IMR-90 (cell line): ENCODE results near the gene CLDN6. TPM values are rescaled to one million over a fixed set of nuclear protein-coding genes. Genes with fewer than 3 reads are reported as not detected.

Source experiments
- ATAC-seq: fragments of 200-7000 bp; cut with Tn5 transposase; 2 replicates; pipeline ENCODE4 v1.9.1; 2020; ENCODE audit warnings: low read depth, mild to moderate bottlenecking, moderate library complexity
- BruUV-seq: library from RNA; stranded (reverse); fragments of 400-500 nt; replicated peaks from 2 replicates; lab custom pipeline; 2021; lab: Mats Ljungman, UMichigan
- CTCF ChIA-PET: fragments of 300-600 bp; formaldehyde crosslinking; extraction: SDS; loops from one replicate; lab custom pipeline; 2021; ENCODE audit warnings: antibody characterized with exemption; lab: Yijun Ruan, JAX
- POLR2A ChIA-PET: fragments of 300-600 bp; sonication (Branson Sonifier 250); formaldehyde crosslinking; loops from one replicate; lab custom pipeline; 2022; ENCODE audit warnings: antibody characterized with exemption; ENCODE audit not compliant: unreplicated experiment; lab: Charles Lee
- DNase-seq: peaks from one replicate; pipeline ENCODE4 v3.0.0; 2013
- H2AFZ ChIP-seq: replicated peaks from 2 replicates; pipeline ENCODE3; 2013; ENCODE audit warnings: low read length, mild to moderate bottlenecking; ENCODE audit not compliant: poor library complexity
- H2AK5ac ChIP-seq: 2 replicates; pipeline ENCODE4 v1.6.1; 2013; ENCODE audit warnings: low read depth, low read length, inconsistent platforms
- H2AK9ac ChIP-seq: replicated peaks from 2 replicates; pipeline ENCODE3; 2013; ENCODE audit warnings: mild to moderate bottlenecking, low read depth, low read length, moderate library complexity; ENCODE audit not compliant: poor library complexity
- H2BK120ac ChIP-seq: 2 replicates; pipeline ENCODE4 v1.6.1; 2013; ENCODE audit warnings: low read depth, low read length, inconsistent platforms
- H2BK15ac ChIP-seq: 3 replicates; pipeline ENCODE4 v1.6.1; 2013; ENCODE audit warnings: low read depth, low read length, inconsistent platforms
- H2BK20ac ChIP-seq: 2 replicates; pipeline ENCODE4 v1.6.1; 2013; ENCODE audit warnings: low read depth, mild to moderate bottlenecking, inconsistent platforms, low read length, moderate library complexity
- H2BK5ac ChIP-seq: 2 replicates; pipeline ENCODE4 v1.6.1; 2013; ENCODE audit warnings: mild to moderate bottlenecking, low read depth, low read length, inconsistent platforms; ENCODE audit not compliant: poor library complexity, severe bottlenecking
- H3K14ac ChIP-seq: replicated peaks from 2 replicates; pipeline ENCODE4 v1.6.1; 2013; ENCODE audit warnings: low read depth, low read length, inconsistent platforms
- H3K18ac ChIP-seq: 2 replicates; pipeline ENCODE4 v1.6.1; 2013; ENCODE audit warnings: low read depth, low read length, control low read depth
- H3K23ac ChIP-seq: 2 replicates; pipeline ENCODE4 v1.6.1; 2013; ENCODE audit warnings: low read depth, low read length, inconsistent platforms
- H3K27ac ChIP-seq: 2 replicates; pipeline ENCODE4 v1.5.1; 2013; ENCODE audit warnings: mild to moderate bottlenecking, control low read depth, low read length; ENCODE audit not compliant: insufficient read depth
- H3K27me3 ChIP-seq: 2 replicates; pipeline ENCODE4 v1.6.1; 2013; ENCODE audit warnings: low read length; ENCODE audit not compliant: control insufficient read depth, insufficient read depth
- H3K36me3 ChIP-seq: 2 replicates; pipeline ENCODE4 v1.6.1; 2013; ENCODE audit warnings: low read length, mixed read lengths; ENCODE audit not compliant: control insufficient read depth, insufficient read depth
- H3K4ac ChIP-seq: 2 replicates; pipeline ENCODE4 v1.6.1; 2013; ENCODE audit warnings: low read depth, low read length, inconsistent platforms
- H3K4me1 ChIP-seq: 2 replicates; pipeline ENCODE4 v1.6.1; 2013; ENCODE audit warnings: low read length, mixed read lengths; ENCODE audit not compliant: control insufficient read depth, insufficient read depth
- H3K4me2 ChIP-seq: 2 replicates; pipeline ENCODE4 v1.6.1; 2013; ENCODE audit warnings: low read depth, mild to moderate bottlenecking, control low read depth, low read length, moderate library complexity
- H3K4me3 ChIP-seq: 2 replicates; pipeline ENCODE4 v1.5.1; 2013; ENCODE audit warnings: low read depth, mild to moderate bottlenecking, control low read depth, low read length, moderate library complexity; ENCODE audit not compliant: insufficient read depth
- H3K56ac ChIP-seq: 2 replicates; pipeline ENCODE4 v1.6.1; 2013; ENCODE audit warnings: low read length, inconsistent platforms; ENCODE audit not compliant: insufficient read depth; ENCODE audit errors: extremely low read depth
- H3K79me1 ChIP-seq, 2 experiments: 2 replicates each; pipeline ENCODE4 v1.6.1; 2013; ENCODE audit warnings: low read length in 2 of 2, inconsistent platforms in 1 of 2, low read depth in 1 of 2
- H3K9ac ChIP-seq: 2 replicates; pipeline ENCODE4 v1.6.1; 2013; ENCODE audit warnings: low read depth, low read length, control low read depth
- H3K9me1 ChIP-seq: 2 replicates; pipeline ENCODE4 v1.6.1; 2013; ENCODE audit warnings: low read length, inconsistent platforms; ENCODE audit not compliant: insufficient read depth
- H3K9me3 ChIP-seq: 2 replicates; pipeline ENCODE4 v1.6.1; 2013; ENCODE audit warnings: low read length; ENCODE audit not compliant: control insufficient read depth, insufficient read depth
- H4K20me1 ChIP-seq: 2 replicates; pipeline ENCODE4 v1.6.1; 2013; ENCODE audit warnings: low read length, inconsistent platforms; ENCODE audit not compliant: insufficient read depth
- H4K5ac ChIP-seq: 2 replicates; pipeline ENCODE4 v1.6.1; 2013; ENCODE audit warnings: mild to moderate bottlenecking, low read depth, low read length, control low read depth
- H4K8ac ChIP-seq, 2 experiments: 2 replicates each; pipeline ENCODE4 v1.6.1; 2013; ENCODE audit warnings: low read depth in 2 of 2, low read length in 2 of 2, control low read depth in 1 of 2, inconsistent platforms in 1 of 2
- H4K91ac ChIP-seq: 2 replicates; pipeline ENCODE4 v1.6.1; 2013; ENCODE audit warnings: low read depth, low read length, inconsistent platforms; ENCODE audit not compliant: insufficient read depth
- CTCF ChIP-seq: conservative IDR thresholded peaks from 2 replicates; pipeline ENCODE4 v1.5.1; 2012; ENCODE audit warnings: mild to moderate bottlenecking, low read depth, low read length, improper control_type of control experiment
- MAFK ChIP-seq: IDR thresholded peaks from 2 replicates; pipeline ENCODE4 v1.6.1; 2012; ENCODE audit warnings: low read depth, low read length, improper control_type of control experiment
- MXI1 ChIP-seq: IDR thresholded peaks from 2 replicates; pipeline ENCODE4 v1.6.1; 2012; ENCODE audit warnings: low read depth, mild to moderate bottlenecking, low read length, moderate library complexity, borderline replicate concordance
- NFE2L2 ChIP-seq: fragments of 150-350 bp; IDR thresholded peaks from 2 replicates; pipeline ENCODE4 v1.6.1; 2016; ENCODE audit warnings: low read depth, mild to moderate bottlenecking, low read length
- RCOR1 ChIP-seq: IDR thresholded peaks from 2 replicates; pipeline ENCODE4 v1.6.1; 2012; ENCODE audit warnings: mild to moderate bottlenecking, low read length, improper control_type of control experiment; ENCODE audit not compliant: insufficient replicate concordance
- RFX5 ChIP-seq: IDR thresholded peaks from 2 replicates; pipeline ENCODE4 v1.8.0; 2012; ENCODE audit warnings: low read depth, mild to moderate bottlenecking, low read length, moderate library complexity
- SMC3 ChIP-seq: fragments of 150-350 bp; IDR thresholded peaks from 2 replicates; pipeline ENCODE4 v1.6.1; 2016; ENCODE audit warnings: low read depth, mild to moderate bottlenecking, antibody characterized with exemption, low read length, moderate library complexity
- WGBS, 2 experiments: methylation state at CpG; one replicate each; pipeline versions ENCODE4 v1.1.5 to v1.1.7; 2013; ENCODE audit warnings: missing lambda C conversion rate in 2 of 2; ENCODE audit not compliant: insufficient read length in 1 of 2; ENCODE audit errors: extremely low coverage in 2 of 2; 5-methylcytosine and 5-hydroxymethylcytosine counted together
- dilution Hi-C: fragments of 300-500 bp; cut with HindIII; formaldehyde crosslinking; loops from one replicate; pipeline ENCODE4 v1.14.3; 2018; ENCODE audit warnings: low sequenced_read_pairs; ENCODE audit not compliant: unreplicated experiment
- in situ Hi-C: fragments of 300-500 bp; cut with MboI; formaldehyde crosslinking; loops from 3 replicates; pipeline ENCODE4 v1.14.3; 2019; ENCODE audit warnings: low sequenced_read_pairs, inconsistent platforms, mixed read lengths
- intact Hi-C: fragments of 100-400 bp; cut with micrococcal nuclease; formaldehyde crosslinking; loops from 2 replicates; pipeline ENCODE4 v1.10.0; 2022
- polyA plus RNA-seq, 3 experiments: library from polyadenylated mRNA; depleted of rRNA; stranded (reverse); fragments of >200 nt; gene quantifications; 2 replicates each; pipeline ENCODE4 v1.2.3, GENCODE V29; 2012; ENCODE audit warnings: low replicate concordance in 1 of 3
- total RNA-seq: library from RNA; depleted of rRNA; stranded (reverse); fragments of >200 nt; gene quantifications from 2 replicates; pipeline ENCODE4 v1.2.3, GENCODE V29; 2012

Gene CLDN6
- total and polyA plus RNA-seq, 2 of the 4 experiments (the other 2 are of a cell fraction) = 0.14 TPM; not detected in 1

- no peaks in the 10 kb centered on the region for H3K36me3 ChIP-seq
- H3K14ac ChIP-seq = no peak overlapping the region
- H3K4ac ChIP-seq = no peak overlapping the region
- intact Hi-C loops = no loop called here
- H3K4me1 ChIP-seq = no peaks in the 10 kb centered on the region; the same call in 1 of the 2 replicates
- DNase-seq (no peak), ATAC-seq (no peak)
- no peaks in the 10 kb centered on the region for H3K9me3 ChIP-seq
- H3K27ac ChIP-seq = no peak overlapping the region
- H3K79me1 ChIP-seq = no peaks in the 10 kb centered on the region
- H3K23ac ChIP-seq = no peak overlapping the region
- peaks cover 3% of the 10 kb centered on the region; the same call in 1 of the 2 replicates for H3K9me1 ChIP-seq
- no peak overlapping the region for H2BK15ac ChIP-seq
- peaks cover 39% of the 10 kb centered on the region for H3K27me3 ChIP-seq
- no peak overlapping the region for H2AK5ac ChIP-seq
- no peak overlapping the region for H2BK20ac ChIP-seq
- no peak overlapping the region for H2AK9ac ChIP-seq
- H4K8ac ChIP-seq = no peak overlapping the region
- ChIA-PET POLR2A (no interaction called here), CTCF (no interaction called here)
- 59% methylated on average over 2 of the region's 9 CpGs; no CpG with 5 or more reads in 1 of the 2 experiments for WGBS, 2 experiments
- no peak overlapping the region for H4K5ac ChIP-seq
- no peak overlapping the region for H3K4me3 ChIP-seq
- no peak overlapping the region for H4K91ac ChIP-seq
- H3K56ac ChIP-seq = no peak overlapping the region
- no peak overlapping the region for H3K9ac ChIP-seq
- in situ Hi-C loops = no loop called here
- dilution Hi-C loops = no loop called here
- BruUV-seq = no TSS peak
- no peaks in the 10 kb centered on the region for H4K20me1 ChIP-seq
- TF ChIP-seq CTCF = no peak
- TF ChIP-seq SMC3 = no peak
- TF ChIP-seq MXI1 = no peak
- no peak for TF ChIP-seq RFX5
- no peak for TF ChIP-seq MAFK
- no peak for TF ChIP-seq RCOR1
- TF ChIP-seq NFE2L2 = no peak
- no peak overlapping the region for H3K4me2 ChIP-seq
- no peak overlapping the region for H2BK120ac ChIP-seq
- no peak overlapping the region for H2AFZ ChIP-seq
- no peak overlapping the region for H3K18ac ChIP-seq
- H2BK5ac ChIP-seq = no peak overlapping the region
Observed at GRCh38 chr16:3051494-3051893, 33.5 kb upstream of the CLDN6 start.
